HepG2 (cell line): ENCODE data around the gene ADGRV1. TPM values are rescaled to one million over a fixed set of nuclear protein-coding genes. Genes with fewer than 3 reads are reported as not detected.

ENCODE experiments used
- ATAC-seq: fragments of 200-7000 bp; cut with Tn5 transposase; 3 replicates; pipeline ENCODE4 v1.9.1; 2020; ENCODE audit warnings: mild to moderate bottlenecking, moderate library complexity
- BruUV-seq: library from RNA; stranded (reverse); fragments of 400-500 nt; replicated peaks from 2 replicates; lab custom pipeline; 2021; lab: Mats Ljungman, UMichigan
- CTCF ChIA-PET: fragments of 300-600 bp; formaldehyde crosslinking; extraction: SDS; loops from one replicate; lab custom pipeline; 2021; ENCODE audit warnings: low total read pairs, inconsistent platforms, low intra/inter-chr PET ratio; lab: Yijun Ruan, JAX
- POLR2A ChIA-PET: fragments of 350-600 bp; sonication (Branson Sonifier 250); formaldehyde crosslinking; loops from one replicate; lab custom pipeline; 2020; ENCODE audit warnings: antibody characterized with exemption, inconsistent platforms; lab: Yijun Ruan, JAX
- DNase-seq: peaks from one replicate; pipeline ENCODE4 v3.0.0-alpha.2; 2015; ENCODE audit warnings: low spot score
- FAIRE-seq: peaks from 3 replicates; lab custom pipeline; 2011; peaks lifted over from hg19 to GRCh38; lab: Jason Lieb, UNC
- H2AFZ ChIP-seq: one replicate; pipeline ENCODE4 v1.6.1; 2011; ENCODE audit warnings: low read length, inconsistent platforms
- H3K27ac ChIP-seq: fragments of 300-600 bp; 3 replicates; pipeline ENCODE4 v1.8.0; 2011; ENCODE audit warnings: mixed run types, mild to moderate bottlenecking, mixed read lengths, low read length, inconsistent platforms; ENCODE audit not compliant: insufficient read depth; ENCODE audit errors: extremely low read length
- H3K27me3 ChIP-seq, 2 experiments: fragments of 200-600 bp in 1 of 2; 2 replicates in 1 of 2; 3 replicates in 1 of 2; pipeline versions ENCODE4 v1.6.0 to v1.8.0; 2011; ENCODE audit warnings: low read length in 2 of 2, mild to moderate bottlenecking in 2 of 2, moderate library complexity in 2 of 2, inconsistent platforms in 1 of 2; ENCODE audit not compliant: insufficient read depth in 2 of 2, control insufficient read depth in 1 of 2
- H3K36me3 ChIP-seq, 2 experiments: fragments of 200-600 bp in 1 of 2; replicated peaks in 1 of 2; 2 replicates in 1 of 2; 3 replicates in 1 of 2; pipeline versions ENCODE4 v1.5.1 to v1.8.0; 2011; ENCODE audit warnings: low read length in 2 of 2, inconsistent platforms in 1 of 2; ENCODE audit not compliant: insufficient read depth in 2 of 2, control insufficient read depth in 1 of 2
- H3K4me1 ChIP-seq: 2 replicates; pipeline ENCODE4 v1.5.1; 2012; ENCODE audit warnings: low read length, inconsistent platforms; ENCODE audit not compliant: insufficient read depth
- H3K4me2 ChIP-seq: 2 replicates; pipeline ENCODE4 v1.6.0; 2011; ENCODE audit warnings: low read depth, low read length, inconsistent platforms
- H3K4me3 ChIP-seq, 3 experiments: fragments of 200-600 bp in 1 of 3; sonication (generic), shearing (Covaris generic) in 1 of 3; replicated peaks in 1 of 3; 2 replicates each; pipeline ENCODE4 v1.5.1; 2011 to 2016; ENCODE audit warnings: low read length in 3 of 3, inconsistent platforms in 2 of 3, low read depth in 2 of 3, mild to moderate bottlenecking in 2 of 3, control low read depth in 1 of 3, mixed read lengths in 1 of 3; ENCODE audit not compliant: insufficient read depth in 1 of 3
- H3K79me2 ChIP-seq: one replicate; pipeline ENCODE4 v1.6.1; 2011; ENCODE audit warnings: low read length, inconsistent platforms; ENCODE audit not compliant: insufficient read depth
- H3K9ac ChIP-seq: 2 replicates; pipeline ENCODE4 v1.6.0; 2011; ENCODE audit warnings: mild to moderate bottlenecking, low read depth, low read length, inconsistent platforms; ENCODE audit not compliant: insufficient read depth
- H3K9me3 ChIP-seq: 2 replicates; pipeline ENCODE4 v1.5.1; 2012; ENCODE audit warnings: mild to moderate bottlenecking, low read length
- H4K20me1 ChIP-seq: 2 replicates; pipeline ENCODE4 v1.6.0; 2011; ENCODE audit warnings: inconsistent platforms, mild to moderate bottlenecking, low read length, moderate library complexity; ENCODE audit not compliant: insufficient read depth
- ADNP ChIP-seq: sonication (generic); formaldehyde crosslinking; IDR thresholded peaks from 2 replicates; pipeline ENCODE4 v1.4.0; 2020; ENCODE audit warnings: missing genetic modification reagents
- DPF2 ChIP-seq: sonication (generic); formaldehyde crosslinking; IDR thresholded peaks from 2 replicates; pipeline ENCODE4 v1.4.0; 2020; ENCODE audit warnings: mild to moderate bottlenecking, low read depth, missing genetic modification reagents, borderline replicate concordance
- IKZF4 ChIP-seq: sonication (generic); formaldehyde crosslinking; IDR thresholded peaks from 2 replicates; pipeline ENCODE4 v1.5.1; 2020; ENCODE audit warnings: borderline replicate concordance, mild to moderate bottlenecking, low read depth, missing genetic modification reagents; ENCODE audit errors: not compliant biosample characterization
- MIER2 ChIP-seq: IDR thresholded peaks from 2 replicates; pipeline ENCODE4 v1.6.1; 2016; ENCODE audit warnings: missing biosample characterization, missing genetic modification reagents
- NFATC3 ChIP-seq: sonication (generic); formaldehyde crosslinking; IDR thresholded peaks from 2 replicates; pipeline ENCODE4 v1.5.1; 2020; ENCODE audit warnings: mild to moderate bottlenecking, missing genetic modification reagents
- RBFOX2 ChIP-seq: fragments of 200-400 bp; formaldehyde crosslinking; IDR thresholded peaks from 2 replicates; pipeline ENCODE4 v1.6.1; 2017; ENCODE audit warnings: low read depth, mild to moderate bottlenecking, low read length
- REL ChIP-seq: sonication (generic); formaldehyde crosslinking; conservative IDR thresholded peaks from 2 replicates; pipeline ENCODE4 v1.8.0; 2022; ENCODE audit warnings: mild to moderate bottlenecking, missing genetic modification reagents, moderate library complexity
- REXO4 ChIP-seq: sonication (generic); formaldehyde crosslinking; IDR thresholded peaks from 2 replicates; pipeline ENCODE4 v1.8.0; 2022; ENCODE audit warnings: missing genetic modification reagents, mild to moderate bottlenecking, borderline replicate concordance
- SMAD3 ChIP-seq: sonication (generic); formaldehyde crosslinking; IDR thresholded peaks from 2 replicates; pipeline ENCODE4 v1.4.0; 2020; ENCODE audit warnings: missing genetic modification reagents
- SRF ChIP-seq: IDR thresholded peaks from 2 replicates; pipeline ENCODE4 v1.6.1; 2011; ENCODE audit warnings: mild to moderate bottlenecking, low read depth, low read length, moderate library complexity
- ZNF430 ChIP-seq: sonication (generic); formaldehyde crosslinking; IDR thresholded peaks from 2 replicates; pipeline ENCODE4 v1.9.0; 2021; ENCODE audit warnings: mild to moderate bottlenecking, missing genetic modification reagents
- WGBS: methylation state at CpG from one replicate; pipeline ENCODE4 v1.1.6; 2017; ENCODE audit warnings: low lambda C conversion rate; 5-methylcytosine and 5-hydroxymethylcytosine counted together
- in situ Hi-C: cut with HindIII; loops from 2 replicates; pipeline ENCODE4 v1.10.0; 2017; ENCODE audit warnings: low pct_unique_long_range_greater_than_20kb; ENCODE audit not compliant: extremely low pct_ligation_motif_present
- intact Hi-C: fragments of 100-400 bp; cut with micrococcal nuclease; formaldehyde crosslinking; loops from one replicate; pipeline ENCODE4 v1.10.0; 2022; ENCODE audit not compliant: unreplicated experiment
- polyA plus RNA-seq, 8 experiments: library from polyadenylated mRNA; depleted of rRNA in 3 of 8; stranded (reverse) in 7 of 8; unstranded in 1 of 8; fragments of >200 nt; fragmentation: Illumina TruSeq in 4 of 8; extraction: Trizol in 4 of 8; gene quantifications; 2 replicates each; pipeline versions ENCODE4 v1.2.1 to v1.2.3, GENCODE V29; 2011 to 2016; ENCODE audit warnings: low read depth in 4 of 8, missing spikeins in 1 of 8, mixed read lengths in 1 of 8; ENCODE audit not compliant: insufficient read depth in 1 of 8
- total RNA-seq, 5 experiments: library from RNA; depleted of rRNA; stranded (reverse); fragments of >200 nt; fragmentation: Illumina TruSeq; extraction: Trizol; gene quantifications; 2 replicates each; pipeline ENCODE4 v1.2.3, GENCODE V29; 2016; ENCODE audit warnings: low read depth in 1 of 5
- TF ChIP-seq, protein P1 (sequence below): sonication (generic); formaldehyde crosslinking; IDR thresholded peaks from 2 replicates; pipeline ENCODE4 v1.4.0; 2020; ENCODE audit warnings: missing genetic modification reagents
- TF ChIP-seq, protein P2 (sequence below), 2 experiments: sonication (generic) in 1 of 2; formaldehyde crosslinking in 1 of 2; IDR thresholded peaks; 2 replicates each; pipeline versions ENCODE4 v1.4.0 to v1.6.1; 2016 to 2020; ENCODE audit warnings: borderline replicate concordance in 1 of 2, low read depth in 1 of 2, mild to moderate bottlenecking in 1 of 2, missing genetic modification reagents in 1 of 2

The ADGRV1 gene
- total and polyA plus RNA-seq, 2 of the 13 experiments (the other 11 are each of a cell fraction or from before 2014, with no cell fraction given) = 1.7 to 3.9 TPM

DNA sequence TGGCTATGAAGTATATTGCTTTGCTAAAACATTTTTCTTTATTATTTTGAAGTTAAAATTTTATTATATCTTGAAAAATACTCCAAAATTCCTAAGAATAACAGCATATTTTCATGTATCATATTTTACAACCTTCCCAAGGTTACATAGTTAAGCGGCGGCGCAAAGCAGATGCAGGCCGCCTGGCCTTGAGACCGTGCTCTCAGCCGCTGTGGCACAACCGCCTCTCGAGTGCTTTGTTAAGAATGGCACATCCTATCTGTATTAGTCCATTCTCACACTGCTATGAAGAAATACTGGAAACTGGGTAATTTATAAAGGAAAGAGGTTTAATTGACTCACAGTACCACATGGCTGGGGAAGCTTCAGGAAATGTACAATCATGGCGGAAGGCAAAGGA, 595.7 kb downstream of the ADGRV1 start (continued):
- TF ChIP-seq REL (CRISPR knock-in tag) (no peak), MIER2 (CRISPR knock-in tag) (no peak)

DNA sequence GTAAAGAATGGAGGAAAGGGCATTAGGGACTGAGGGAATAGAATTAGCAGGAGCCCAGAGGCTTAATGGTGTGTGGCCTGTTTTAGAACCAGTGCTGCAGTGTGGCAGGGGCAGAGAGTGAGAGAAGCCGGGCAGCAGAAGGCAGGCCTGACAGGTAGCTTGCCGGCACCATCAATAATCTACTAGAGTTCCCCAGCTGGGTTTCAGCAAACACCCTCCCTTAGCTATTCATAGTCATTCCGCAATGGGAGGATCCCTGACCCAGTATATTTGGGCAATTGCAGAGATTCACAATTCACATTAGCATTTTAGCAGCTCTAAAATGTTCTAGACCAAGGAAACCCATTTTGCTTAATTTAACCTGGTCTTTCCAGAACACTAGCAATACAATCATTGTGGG, 596.7 kb downstream of the ADGRV1 start:
- no peak for FAIRE-seq
- ChIA-PET POLR2A (interaction anchor here (0.6 kb wide), 1 partner anchor 57 kb away, joined by 4 read pairs; no protein-coding TSS in a partner anchor), CTCF (no interaction called here)
- H3K27me3 ChIP-seq = no peaks in the 10 kb centered on the region
- intact Hi-C loops (no loop called here), in situ Hi-C loops (no loop called here)
- no peaks in the 10 kb centered on the region for H3K36me3 ChIP-seq
- H3K4me3 ChIP-seq = no peak overlapping the region
- H3K79me2 ChIP-seq = no peaks in the 10 kb centered on the region
- H3K4me2 ChIP-seq = no peak overlapping the region
- no peaks in the 10 kb centered on the region for H3K4me1 ChIP-seq
- no peaks in the 10 kb centered on the region for H3K9me3 ChIP-seq
- 45% methylated on average over 2 of the region's 3 CpGs for WGBS
- BruUV-seq = no TSS peak
- ATAC-seq = no peak
- H4K20me1 ChIP-seq = no peaks in the 10 kb centered on the region
- no peak overlapping the region for H3K27ac ChIP-seq
- no peak overlapping the region for H3K9ac ChIP-seq
- no peak for DNase-seq
- no peak overlapping the region for H2AFZ ChIP-seq
- no peak for TF ChIP-seq ADNP (CRISPR knock-in tag)
- TF ChIP-seq REXO4 (CRISPR knock-in tag) = no peak
- TF ChIP-seq, protein P1, sequence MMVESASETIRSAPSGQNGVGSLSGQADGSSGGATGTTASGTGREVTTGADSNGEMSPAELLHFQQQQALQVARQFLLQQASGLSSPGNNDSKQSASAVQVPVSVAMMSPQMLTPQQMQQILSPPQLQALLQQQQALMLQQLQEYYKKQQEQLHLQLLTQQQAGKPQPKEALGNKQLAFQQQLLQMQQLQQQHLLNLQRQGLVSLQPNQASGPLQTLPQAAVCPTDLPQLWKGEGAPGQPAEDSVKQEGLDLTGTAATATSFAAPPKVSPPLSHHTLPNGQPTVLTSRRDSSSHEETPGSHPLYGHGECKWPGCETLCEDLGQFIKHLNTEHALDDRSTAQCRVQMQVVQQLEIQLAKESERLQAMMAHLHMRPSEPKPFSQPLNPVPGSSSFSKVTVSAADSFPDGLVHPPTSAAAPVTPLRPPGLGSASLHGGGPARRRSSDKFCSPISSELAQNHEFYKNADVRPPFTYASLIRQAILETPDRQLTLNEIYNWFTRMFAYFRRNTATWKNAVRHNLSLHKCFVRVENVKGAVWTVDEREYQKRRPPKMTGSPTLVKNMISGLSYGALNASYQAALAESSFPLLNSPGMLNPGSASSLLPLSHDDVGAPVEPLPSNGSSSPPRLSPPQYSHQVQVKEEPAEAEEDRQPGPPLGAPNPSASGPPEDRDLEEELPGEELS (CRISPR knock-in tag) = no peak
- TF ChIP-seq, protein P2, sequence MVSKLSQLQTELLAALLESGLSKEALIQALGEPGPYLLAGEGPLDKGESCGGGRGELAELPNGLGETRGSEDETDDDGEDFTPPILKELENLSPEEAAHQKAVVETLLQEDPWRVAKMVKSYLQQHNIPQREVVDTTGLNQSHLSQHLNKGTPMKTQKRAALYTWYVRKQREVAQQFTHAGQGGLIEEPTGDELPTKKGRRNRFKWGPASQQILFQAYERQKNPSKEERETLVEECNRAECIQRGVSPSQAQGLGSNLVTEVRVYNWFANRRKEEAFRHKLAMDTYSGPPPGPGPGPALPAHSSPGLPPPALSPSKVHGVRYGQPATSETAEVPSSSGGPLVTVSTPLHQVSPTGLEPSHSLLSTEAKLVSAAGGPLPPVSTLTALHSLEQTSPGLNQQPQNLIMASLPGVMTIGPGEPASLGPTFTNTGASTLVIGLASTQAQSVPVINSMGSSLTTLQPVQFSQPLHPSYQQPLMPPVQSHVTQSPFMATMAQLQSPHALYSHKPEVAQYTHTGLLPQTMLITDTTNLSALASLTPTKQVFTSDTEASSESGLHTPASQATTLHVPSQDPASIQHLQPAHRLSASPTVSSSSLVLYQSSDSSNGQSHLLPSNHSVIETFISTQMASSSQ (IDR thresholded peaks at IDR 0.05; ENCODE audit: low read depth) = no peak
- TF ChIP-seq, protein P2 (CRISPR knock-in tag; IDR thresholded peaks at IDR 0.05; ENCODE audit: borderline replicate concordance) = no peak
- no peak for TF ChIP-seq SMAD3 (CRISPR knock-in tag)
- TF ChIP-seq NFATC3 (CRISPR knock-in tag) = no peak
- TF ChIP-seq DPF2 (CRISPR knock-in tag) = no peak
- TF ChIP-seq IKZF4 (CRISPR knock-in tag) = no peak
- TF ChIP-seq ZNF430 (CRISPR knock-in tag) = no peak
- TF ChIP-seq RBFOX2 = no peak
- no peak for TF ChIP-seq SRF
- TF ChIP-seq, all 625 proteins: peak for 0
